ENCODE results near the gene BTG4. TPM values are rescaled to one million over a fixed set of nuclear protein-coding genes. Genes with fewer than 3 reads are reported as not detected.

BTG4 gene
- total RNA-seq, 1 donor from 2014 or later, result 3.0 TPM

DNA sequence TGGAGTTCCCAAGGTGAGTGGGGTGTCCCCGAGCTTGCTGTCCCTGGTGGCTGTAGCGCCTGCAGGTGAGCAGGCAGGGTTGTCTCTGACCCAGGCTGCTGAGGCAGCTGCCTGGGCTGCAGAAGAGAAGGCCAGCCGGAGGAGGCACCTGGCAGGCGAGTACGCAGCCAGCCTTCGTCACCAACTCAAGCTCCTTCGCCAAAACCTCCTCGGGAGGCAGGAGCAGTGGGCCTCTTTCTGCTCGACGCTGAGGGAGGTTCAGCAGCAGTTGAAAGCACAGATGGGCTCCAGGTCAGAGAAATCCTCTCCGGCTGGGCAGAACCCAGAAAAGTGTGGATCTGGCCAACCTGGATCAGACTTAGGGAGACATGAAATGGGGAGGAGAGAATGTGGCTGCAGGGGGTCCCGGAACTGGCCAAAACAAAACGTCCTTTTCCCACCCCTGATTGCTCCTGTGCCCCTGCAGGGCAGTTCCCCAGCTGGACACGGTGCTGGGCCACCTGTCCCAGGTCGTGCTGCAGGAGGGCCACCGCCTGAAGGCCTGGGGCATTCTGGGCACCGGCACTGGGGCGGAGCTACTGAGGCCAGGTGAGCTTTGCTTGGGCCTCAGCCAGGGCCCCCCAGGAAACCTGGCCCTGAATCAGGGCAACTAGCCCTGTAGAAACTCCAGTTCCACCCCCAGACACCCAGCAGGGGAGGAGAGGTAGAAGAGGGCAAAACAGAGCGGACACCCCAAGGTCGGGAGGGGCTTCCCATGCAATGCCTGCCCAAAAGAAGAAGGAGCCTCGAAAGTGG lies 56.7 kb downstream of the BTG4 start:
- no peak for DNase-seq

- peak; percentile 64 for DNase-seq
Measured at GRCh38 chr11:111454561-111455192, 57.5 kb downstream of the BTG4 start.

DNA sequence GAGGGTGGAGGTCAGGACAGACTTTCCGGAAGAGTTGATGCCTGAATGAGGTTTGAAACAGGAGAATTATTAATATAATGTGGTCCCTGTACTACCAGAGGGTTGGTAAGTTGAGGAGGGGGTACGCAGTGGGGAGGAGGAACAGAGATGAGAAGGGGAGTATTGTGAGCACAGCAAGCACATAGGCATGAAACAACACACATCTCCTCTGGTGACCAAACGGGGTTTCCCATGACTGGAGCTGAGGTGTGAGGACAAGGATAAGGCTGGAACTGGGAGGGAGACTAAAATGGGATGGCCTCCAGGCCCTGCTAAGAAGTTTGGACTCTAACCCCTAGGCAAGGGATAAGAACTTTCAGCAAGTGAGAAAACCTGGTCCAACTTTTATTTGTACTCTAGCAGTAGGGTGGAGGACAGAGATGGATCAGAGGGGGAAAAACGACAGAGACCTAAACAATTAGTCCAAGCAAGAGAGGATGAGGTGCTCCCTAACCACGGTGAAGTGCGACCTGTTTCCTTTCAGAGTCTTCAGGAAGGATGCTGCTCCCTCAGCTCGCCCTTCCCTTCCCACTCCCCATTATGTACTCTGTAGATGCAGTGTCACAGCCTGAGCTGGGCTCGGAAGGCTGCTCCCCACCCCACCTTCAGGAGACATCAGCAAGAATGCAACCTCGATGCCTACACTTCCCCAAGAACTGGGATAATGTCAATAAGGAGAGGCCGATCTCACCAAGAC lies 59.2 kb downstream of the BTG4 start:
- DNase-seq, result no peak

DNA sequence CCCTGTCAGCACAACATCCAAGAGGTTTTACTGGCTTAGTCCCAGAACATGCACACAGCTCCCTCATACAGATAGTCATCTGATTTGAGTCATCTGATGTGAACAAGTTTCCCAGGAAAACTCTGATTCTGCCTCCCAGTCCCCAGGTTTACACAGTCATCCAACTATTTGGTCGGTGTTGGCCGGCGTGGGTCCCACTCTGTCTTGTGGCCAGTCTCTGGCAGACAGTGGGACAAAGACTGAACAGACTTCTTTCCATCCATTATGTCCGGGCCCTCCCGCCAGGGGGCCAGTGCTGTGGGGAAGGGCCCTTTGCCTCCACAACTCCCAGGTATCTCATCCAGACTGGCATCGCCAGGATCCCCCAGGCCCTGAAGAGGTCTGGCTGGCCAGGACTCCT lies 60.0 kb downstream of the BTG4 start:
- no peak for DNase-seq

GRCh38 chr11:111450480-111451320 lies 61.5 kb downstream of the BTG4 start:
- DNase-seq, result no peak

DNA sequence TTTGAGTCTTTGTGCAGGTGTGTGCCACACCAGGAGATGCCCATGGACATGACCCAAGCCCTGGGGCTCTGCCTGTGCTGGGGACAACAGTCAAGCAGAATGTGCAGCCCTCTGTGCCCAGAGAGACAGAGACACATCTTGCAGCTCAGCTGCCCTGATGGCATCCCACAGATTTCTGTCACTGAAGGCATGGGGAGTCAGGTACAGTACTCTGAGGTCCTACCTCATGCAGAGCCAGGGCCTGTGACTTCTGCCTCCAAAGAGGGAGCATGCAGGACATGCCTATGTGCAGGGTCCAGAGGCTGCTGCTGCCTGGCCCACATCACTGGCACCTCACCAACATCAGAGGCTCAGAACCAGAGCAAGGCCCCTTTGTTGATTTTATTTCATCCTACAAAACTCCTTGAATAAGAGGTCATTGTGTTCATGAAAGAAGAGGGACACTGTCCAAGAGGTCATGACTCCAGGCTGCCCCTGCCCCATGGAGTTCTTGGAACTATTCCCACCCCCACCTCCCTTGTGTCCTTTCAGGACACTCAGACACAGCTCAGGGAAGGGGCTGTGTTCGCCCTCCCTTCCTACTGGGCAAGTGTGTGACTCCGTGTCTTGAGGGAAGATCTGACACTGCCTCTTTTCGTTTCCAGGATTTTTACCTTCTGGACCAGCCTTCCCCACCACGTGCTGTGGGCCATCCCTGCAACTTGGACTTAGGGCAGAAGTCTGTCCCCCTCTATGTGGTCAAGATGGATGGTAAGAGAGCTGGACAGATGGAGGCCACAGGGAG lies 62.3 kb downstream of the BTG4 start:
- no peak for DNase-seq

DNA sequence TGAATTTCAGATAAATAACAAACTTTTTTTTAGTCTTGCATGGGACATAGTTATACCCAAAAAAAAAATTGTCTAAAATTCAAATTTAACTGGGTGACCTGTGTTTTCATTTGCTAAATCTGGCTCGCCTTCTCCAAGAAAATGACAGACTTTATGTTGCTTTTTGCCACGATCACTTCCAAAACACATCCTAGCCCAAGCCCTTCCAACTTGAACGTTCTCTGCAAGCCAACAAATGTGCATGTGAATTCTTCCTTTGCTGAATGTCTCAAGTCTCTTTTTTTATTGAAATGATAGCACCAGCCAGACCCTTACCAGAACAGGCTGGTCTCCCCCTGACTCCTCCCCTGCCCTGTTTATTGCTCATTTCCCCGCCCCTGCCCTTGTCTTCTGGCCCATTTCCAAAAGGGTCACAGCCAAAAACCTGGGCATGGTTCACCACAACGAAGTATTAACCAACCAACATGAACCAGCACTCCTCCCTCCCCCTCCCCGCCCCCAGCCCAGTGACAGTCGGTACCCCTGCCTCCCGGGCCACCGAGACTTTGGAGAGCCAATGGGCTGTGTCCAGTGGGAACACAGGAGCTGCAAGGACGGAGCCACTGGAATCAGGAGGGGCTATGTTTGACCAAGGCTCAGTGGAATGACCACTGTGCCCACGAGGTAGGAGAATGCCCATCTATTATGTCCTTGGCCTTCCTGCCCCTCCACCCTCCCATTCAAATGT lies 63.2 kb downstream of the BTG4 start:
- no peak for DNase-seq

- DNase-seq, result no peak
Measured at GRCh38 chr11:111448414-111448813, 63.8 kb downstream of the BTG4 start.

GRCh38 chr11:111447931-111448330 lies 64.3 kb downstream of the BTG4 start:
- no peak for DNase-seq

- DNase-seq, result no peak
Measured at GRCh38 chr11:111447112-111447471, 65.1 kb downstream of the BTG4 start.

GRCh38 chr11:111446404-111447111 lies 65.6 kb downstream of the BTG4 start:
- DNase-seq, result peak; percentile 94

- DNase-seq, result peak; percentile 54
Measured at GRCh38 chr11:111445586-111445985, 66.6 kb downstream of the BTG4 start.

Small RNAs within 50 kb of the gene (small RNA-seq; reads per million reads assigned to genes)
- gene MIR34B (ENCODE audit: low replicate concordance) (0.29 reads per million, percentile 50 among the genes with 10 or more reads in this experiment), gene MIR34C (ENCODE audit: low replicate concordance) (4.3 reads per million, percentile 92 among the genes with 10 or more reads in this experiment)

Other genes with a start within 250 kb of the BTG4 start
- gene POU2AF3, start 213.8 kb downstream of the BTG4 start, total RNA-seq, result 0.72 TPM
- gene POU2AF1, start 133.1 kb downstream of the BTG4 start, total RNA-seq, result 0.72 TPM
- not detected for gene HOATZ, start 2.4 kb upstream of the BTG4 start, total RNA-seq
- gene LAYN, start 28.3 kb upstream of the BTG4 start, total RNA-seq, result 21.1 TPM
- gene SIK2, start 90.1 kb upstream of the BTG4 start, total RNA-seq, result 25.4 TPM

Data from tongue (tissue), 3 donors.